GM19328 (cell line): ENCODE data around the gene HYI.
"Not testable (repeated sequence)": the region's sequence is repeated elsewhere in the genome, so short reads cannot be mapped to it uniquely, and the experiment has no call there.

Experiments
- ATAC-seq: cut with Tn5 transposase; IDR thresholded peaks from one replicate; pipeline ENCODE4 v1.9.1; 2021; ENCODE audit warnings: mild to moderate bottlenecking, moderate library complexity; ENCODE audit not compliant: unreplicated experiment

The HYI gene

DNA sequence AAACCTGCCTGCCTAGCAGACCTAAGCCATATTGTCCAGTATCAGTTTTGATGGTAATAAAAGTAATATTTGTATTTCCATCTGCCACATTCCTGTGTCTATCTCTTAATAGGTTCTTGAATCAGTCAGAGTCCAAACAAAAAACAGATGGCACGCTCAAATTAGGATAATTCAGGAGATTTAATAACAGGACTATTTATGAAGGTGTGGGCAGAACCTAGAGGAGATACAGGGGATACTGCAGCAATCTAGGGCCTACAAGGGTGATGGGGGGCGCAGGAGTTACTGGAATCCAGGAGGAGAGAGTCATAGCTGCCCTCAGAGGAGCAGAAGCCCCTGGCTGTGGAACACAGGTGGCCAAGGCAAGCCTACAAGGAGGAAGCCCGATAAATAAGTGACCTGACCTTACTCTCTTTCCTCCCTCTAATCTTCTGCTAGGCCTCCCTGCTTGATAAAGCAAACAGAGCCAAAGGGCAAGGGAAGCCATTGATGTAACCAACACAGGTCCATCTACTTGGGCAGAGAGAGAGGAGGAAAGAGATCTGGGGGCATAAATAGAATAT lies 11.9 kb upstream of the HYI start:
- no peak for ATAC-seq

DNA sequence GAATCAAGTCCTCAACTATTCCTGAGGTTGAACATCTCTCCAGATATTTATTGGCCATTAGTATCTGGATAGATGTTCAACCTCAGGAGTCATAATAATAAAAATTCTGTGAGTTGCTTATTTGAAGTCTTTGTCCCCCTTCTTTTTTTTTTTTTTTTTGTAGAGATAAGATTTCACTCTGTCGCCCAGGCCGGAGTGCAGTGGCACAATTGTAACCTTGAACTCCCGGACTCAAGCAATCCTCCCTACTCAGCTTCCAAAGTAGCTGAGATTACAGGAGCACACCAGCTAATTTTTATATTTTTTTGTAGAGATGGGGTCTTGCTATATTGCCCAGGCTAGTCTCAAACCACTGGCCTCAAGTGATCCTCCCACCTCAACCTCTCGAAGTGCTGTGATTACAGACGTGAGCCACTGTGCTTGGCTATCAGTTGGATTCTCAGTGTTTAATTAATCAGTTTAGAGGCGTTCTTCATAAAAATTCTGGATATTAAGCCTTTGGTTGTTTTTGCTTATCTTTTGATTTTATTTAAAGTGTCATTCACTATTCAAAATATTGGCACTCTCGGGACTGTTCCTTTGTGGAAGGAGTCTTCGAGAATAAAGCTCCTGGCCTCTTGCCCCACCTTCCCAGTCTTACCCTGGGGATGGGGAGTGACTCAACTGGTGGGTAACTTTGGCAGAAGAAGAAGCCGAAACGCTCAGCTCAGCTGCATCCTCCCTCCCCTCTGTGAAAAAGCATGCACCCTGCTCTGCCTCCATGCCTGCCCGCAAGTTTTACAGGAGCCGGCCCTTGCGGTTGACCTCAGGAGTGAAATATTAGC lies 11.2 kb upstream of the HYI start:
- no peak for ATAC-seq

DNA sequence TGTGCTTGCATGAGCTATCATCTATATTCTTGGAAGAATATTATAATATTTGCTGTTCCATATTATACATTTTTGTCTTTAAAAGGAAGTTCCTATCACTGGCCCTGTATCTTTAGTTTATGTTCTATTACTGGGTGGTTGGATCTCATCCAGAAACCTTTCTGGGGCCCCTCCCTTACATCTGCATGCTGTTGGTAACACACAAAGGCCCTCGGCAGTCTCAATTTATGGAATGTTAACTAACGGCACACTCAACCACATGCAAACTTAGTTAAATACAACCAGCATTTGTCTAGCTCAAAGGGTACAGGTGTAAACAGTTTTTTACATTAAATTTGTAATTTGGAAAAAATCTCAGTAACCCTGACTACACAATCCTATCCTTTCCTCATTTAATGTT lies 9.7 kb upstream of the HYI start:
- ATAC-seq = no peak

DNA sequence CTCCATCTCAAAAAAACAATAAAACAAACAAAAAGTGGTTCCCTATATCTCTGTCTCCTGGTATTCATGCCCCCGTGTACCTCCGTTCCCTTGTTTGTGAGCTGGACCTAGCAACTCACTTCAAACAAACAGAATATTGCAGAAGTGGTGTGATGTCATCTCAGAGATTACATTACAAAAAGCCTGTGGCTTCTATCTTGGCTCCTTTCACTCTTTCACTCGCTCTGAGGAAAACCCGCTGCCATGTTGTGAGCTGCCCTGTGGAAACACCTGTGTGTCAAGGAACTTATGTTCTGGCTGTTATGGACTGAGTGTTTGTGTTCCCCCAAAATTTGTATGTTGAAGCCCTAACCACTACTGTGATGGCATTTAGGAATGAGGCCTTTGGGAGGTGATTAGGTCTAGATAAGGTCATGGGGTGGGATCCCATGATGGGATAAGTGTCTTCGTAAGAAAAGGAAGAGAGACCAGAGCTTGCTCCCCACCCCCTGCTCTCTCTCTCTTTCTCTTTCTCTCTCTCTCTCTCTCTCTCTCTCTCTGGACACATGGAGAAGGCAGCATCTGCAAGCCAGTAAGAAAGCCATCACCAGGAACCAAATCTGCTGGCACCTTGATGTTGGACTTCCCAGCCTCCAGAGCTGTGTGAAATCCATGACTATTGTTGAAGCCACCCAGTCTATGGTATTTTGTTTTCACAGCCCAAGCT lies 7.4 kb upstream of the HYI start:
- ATAC-seq = no peak

DNA sequence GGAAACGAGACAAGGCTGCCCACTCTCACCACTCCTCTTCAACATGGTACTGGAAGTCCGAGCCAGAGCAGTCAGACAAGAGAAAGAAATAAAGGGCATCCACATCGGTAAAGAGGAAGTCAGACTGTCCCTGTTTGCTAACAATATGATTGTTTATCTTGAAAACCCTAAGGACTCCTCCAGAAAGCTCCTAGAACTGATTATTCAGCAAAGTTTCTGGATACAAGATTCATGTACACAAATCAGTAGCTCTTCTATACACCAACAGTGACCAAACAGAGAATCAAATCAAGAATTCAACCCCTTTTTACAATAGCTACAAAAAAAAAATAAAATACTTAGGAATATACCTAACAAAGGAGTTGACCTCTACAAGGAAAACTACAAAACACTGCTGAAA lies 4.6 kb upstream of the HYI start:
- not testable (repeated sequence) for ATAC-seq

DNA sequence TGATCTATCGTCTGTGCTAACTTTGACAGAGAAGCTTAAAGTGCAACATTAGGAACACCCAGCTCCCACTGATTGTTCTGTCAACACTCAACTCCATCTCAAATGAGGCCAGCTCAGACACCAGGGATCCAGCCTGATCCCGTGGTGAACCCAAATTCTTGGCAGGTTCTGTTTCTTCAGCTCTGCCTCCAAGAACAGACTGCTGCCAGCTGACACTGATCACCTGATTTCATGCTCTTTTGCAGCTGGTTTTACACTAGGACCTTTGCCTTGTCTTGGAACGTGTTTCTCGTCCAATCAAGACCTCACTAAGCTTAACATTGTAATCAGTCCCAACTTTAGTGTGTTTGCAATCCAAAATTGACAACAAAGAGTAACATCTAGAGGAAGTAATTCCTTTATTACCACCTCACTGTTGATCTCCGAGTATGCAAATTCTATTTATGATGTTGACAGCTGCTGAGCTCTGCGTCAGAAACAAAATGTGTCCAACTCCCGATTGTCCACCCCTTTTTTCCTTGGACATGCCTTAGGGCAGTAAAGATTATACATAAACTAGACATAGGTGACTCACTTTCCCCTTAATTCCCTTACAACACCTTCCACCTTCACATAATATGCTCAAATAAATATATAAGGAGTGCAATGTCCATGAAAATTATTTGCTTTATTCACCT lies 1.6 kb upstream of the HYI start:
- ATAC-seq = no peak

DNA sequence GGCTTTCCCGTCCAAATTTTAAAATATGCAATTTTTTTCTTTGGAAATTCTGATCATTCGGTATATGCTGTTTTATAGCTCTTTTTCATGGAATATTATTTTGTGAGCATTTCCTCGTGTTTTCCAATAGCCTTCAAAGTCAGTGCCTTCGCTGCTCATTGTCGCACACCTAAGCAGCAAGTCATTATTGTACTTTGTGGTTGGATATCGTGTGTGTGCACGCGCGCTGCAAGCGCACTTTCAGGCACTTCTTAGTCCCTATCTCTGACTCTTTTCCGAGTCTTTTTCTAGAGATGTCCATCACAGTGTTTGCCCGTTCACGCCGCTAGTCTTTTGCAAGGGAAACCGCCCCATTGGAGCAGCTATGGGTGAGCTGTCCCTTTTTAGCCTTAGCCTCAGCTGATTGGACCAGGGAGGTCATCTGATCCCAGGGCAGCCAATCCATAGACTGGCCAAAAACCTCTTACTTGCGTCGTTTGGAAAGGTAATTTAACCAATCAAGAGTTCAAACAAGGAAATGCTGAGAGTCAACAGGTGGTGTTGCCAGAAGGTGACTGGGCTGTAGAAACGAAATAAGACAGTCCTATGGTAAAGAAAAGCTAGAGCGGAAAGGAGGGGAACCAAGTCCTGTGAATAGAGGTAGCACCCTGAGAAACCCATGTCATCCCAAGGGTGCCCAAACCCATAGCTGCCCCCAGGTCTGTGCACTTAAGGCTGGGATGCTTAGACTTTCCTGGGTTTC lies 710 bp upstream of the HYI start:
- ATAC-seq = peak; percentile 59

DNA sequence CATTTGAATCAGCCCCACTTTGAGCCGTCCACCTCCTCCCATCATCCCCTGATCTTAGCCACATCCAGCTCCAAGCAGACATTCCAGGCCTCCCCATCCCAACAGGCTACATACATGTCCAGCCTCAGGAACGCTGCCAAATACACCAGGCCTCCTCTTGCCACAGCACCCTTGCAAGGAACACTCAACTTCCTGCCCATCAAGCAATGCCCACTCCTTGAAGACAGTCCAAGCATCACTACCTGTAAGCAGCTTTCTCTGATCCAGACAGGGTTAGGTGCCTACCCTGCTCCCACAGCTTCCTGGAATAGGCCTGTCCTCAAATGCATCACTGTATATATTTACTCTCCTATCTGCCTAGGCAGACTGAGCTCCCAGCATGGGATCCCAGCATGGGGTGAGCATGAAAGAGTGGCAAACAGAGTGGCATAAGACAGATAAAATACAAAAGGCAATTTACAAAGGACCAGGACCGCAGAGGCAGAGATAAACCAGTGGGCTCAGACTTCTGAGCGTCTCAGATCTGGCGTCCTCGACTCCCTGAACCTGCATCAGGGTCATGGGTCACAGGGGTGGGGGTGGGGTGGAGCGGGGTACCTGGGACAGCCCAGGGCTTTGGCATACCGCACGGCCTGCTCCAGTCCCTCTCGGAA lies 816 bp downstream of the HYI start:
- ATAC-seq = no peak

DNA sequence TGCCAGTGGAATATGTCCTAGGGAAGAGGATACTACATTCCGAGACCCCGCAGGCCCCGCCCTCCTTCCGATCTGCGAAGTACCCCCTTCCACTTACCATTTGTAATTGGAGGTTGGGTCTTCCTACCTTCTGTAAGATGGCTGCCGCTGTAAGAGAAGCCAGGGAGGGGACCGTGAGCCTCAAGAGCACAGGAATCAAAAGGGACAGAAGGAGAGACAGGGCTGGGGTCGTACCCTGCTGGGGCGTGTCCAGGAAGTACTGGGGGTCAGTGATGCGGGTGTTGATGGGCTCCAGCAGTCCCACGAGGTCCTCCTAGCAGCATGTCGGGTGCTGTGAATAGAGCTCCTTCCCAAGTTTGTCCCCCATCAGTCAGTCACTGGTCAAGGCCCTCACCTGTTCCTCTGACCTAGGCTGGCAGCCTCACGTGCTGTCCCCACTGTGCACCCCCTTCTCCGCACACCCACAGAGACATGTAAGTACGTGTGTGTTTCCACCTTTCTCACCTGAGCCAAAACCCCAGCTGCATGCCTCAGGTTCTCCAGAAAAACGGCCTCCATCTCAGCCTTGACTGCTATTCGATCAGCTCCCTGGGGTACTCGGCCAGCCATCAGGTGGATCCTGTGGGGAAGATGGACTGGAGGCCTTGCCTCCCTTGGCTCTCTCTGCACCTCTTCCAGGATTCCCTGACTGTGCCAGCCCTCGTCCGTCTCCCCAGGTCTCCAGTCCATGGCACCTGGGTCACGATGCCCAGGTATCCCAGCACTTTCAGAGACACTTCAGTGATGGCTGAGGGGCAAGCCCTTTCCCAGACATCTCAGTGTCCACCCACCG lies 1.8 kb downstream of the HYI start:
- ATAC-seq = no peak

DNA sequence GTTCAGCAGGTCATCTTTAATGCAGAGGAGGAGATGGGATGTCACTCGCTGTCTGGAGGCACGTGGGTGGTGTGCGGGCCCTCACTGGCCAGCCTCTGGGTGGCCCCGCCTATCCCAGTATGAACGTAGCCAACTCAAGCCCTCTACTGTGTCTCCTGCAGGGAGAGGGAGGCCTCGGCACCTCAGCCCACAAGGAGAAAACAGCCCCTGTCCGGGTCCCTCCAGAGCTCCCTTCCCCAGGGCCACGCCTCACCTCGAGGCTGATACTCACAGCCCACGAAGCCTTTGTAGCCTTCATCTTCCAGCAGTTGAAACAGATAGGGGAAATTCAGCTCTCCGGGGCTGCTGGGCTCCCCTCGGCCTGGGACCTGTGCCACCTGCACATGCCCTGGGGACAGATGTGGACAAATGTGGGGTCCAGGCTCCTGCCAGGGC lies 2.6 kb downstream of the HYI start:
- no peak for ATAC-seq

DNA sequence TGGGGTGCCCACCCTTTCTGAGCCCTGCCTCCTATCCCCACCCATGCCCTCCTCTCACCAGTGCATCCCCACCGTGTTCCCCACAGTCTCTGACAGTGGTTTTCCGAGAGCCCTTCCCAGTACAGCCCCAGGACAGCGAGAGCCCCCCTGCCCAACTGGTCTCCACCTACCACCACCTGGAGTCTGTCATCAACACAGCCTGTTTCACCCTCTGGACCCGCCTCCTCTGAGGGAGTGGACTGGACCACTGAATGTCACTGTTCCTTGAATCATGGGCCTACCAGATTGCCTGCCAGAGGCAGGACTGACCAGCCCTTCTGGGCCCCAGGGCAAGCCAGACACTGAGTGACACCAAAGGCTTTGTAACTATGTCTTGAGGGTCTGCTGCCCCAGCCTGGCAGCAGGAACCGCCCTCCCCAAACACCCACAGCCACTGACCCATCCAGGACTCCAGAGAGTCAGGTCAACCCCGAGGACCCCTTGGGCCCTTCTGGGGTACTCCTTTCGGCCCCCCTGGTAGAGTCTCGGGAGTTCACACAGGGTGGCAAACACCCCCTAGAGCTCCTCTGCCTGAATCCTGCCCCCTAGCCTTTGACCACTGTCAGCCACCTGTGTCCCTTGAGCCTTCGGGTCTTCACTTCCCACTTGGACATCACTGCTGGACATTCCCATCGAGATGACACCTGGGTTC lies 3.3 kb downstream of the HYI start:
- no peak for ATAC-seq

DNA sequence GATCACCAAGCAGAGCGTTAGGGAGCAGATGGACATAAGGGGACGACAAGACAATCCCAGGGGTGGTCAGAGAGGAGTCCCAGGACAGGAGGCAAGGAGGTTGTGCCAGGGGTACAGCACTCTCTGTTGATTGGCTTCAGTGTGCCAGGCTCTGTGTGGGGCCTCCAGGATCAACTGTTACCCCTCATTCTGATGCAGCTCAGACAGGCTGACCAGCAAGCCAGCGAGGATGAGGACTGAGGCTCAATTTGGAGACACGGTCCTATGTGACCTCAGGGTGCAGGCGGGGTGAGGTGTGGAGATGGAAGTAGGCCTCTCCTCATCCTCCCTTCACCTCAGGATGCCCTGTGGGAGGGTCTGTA lies 4.0 kb downstream of the HYI start:
- ATAC-seq = no peak

DNA sequence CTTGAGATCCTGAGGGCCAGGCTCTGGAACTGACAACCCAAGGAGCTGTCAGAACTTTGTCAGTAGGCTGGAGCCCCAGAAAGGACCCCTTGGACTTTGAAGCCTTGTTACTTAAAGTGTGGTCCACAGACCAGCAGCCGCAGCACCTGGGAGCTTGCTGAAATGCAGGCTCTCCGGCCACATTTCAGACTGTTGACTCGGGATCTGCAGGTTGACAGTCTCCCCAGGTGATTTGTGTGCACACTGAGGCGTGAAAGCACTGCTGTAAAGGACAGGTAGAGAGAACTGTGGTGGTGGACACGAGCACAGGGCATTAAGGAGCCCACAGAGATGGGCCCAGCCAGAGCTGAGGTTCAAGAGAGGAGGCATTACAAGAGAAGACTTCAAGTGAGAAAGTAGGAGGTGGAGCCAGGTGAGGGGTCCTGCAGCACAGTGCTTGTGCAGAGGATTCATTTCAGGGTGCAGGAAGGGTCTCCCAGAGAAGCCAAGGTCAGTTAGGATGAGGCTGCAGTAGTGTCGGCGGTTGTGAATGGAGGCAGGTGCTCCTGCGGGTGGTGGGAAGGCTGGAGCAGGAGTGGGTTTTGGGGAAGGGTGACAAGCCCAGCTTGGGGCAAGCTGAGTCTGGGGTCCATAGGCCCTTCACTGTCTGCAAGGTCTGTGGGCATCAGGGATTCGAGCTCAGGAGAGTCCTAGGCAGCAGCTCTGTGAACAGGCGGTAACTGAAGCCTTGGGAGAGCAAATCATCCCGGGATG lies 4.6 kb downstream of the HYI start:
- ATAC-seq = no peak

DNA sequence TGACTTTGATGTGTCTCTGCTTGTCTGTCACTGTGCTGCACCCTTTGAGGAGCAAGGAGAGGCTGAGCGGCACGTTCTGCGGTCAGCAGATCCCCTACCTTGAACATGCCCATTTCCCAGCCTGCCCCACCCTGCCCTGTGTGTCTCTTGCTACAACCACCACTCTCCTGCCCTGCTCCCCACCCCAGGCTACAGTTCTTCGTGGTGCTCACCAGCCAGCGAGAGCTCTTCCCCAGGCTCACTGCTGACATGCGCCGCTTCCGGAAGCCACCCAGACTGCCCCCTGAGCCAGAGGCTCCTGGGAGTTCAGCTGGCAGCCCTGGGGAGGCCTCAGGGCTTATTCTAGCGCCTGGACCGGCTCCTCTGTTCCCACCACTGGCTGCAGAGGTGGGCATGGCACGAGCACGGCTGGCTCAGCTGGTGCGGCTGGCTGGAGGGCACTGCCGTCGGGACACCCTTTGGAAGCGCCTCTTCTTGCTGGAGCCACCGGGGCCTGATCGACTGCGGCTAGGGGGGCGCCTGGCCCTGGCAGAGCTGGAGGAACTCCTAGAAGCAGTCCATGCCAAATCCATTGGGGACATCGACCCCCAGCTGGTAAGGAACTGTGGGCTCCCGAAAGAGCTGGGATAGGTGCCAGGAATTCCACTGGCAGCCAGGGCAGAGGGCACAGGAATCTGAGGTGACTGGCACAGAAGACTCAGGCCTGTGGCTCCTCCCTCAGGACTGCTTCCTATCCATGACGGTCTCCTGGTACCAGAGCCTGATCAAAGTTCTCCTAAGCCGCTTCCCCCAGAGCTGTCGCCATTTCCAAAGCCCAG lies 5.6 kb downstream of the HYI start:
- no peak for ATAC-seq

DNA sequence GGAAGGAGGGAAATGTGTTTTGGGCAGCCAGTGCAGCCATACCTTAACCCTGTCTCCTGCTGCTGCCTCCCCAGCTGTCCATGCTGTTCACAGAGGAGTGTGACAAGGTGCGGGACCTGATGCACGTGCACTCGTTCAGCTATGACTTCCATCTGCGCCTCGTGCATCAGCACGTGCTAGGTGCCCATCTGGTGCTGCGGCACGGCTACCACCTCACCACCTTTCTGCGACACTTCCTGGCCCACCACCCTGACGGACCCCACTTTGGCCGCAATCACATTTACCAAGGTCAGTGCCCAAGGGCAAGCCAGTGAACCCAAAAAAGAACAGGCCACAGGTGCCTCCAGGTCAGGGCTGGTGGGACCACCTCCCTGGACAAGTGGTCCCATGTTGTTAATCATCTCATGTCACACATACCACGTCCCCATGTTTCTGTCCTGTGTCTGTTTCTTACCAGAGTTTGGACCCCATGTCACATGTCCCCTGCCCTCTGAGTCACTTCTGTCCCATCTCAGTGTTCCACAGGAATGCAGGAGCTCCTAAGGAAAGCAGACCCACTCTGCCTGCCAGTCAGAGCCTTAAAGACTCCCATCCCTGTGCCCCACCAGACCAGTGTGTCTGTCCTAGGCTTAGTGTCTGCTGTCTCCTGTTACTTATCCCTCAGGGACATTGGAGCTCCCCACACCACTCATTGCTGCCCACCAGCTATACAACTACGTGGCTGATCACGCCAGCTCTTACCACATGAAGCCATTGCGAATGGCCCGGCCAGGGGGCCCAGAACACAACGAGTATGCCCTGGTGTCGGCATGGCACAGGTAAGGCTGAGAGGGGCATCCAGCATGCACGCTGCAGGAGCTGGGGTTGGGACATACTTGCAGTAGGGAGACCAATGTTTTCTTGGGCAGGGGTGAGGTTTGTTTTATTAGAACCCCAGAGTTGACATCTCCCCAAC lies 6.6 kb downstream of the HYI start:
- ATAC-seq = no peak

DNA sequence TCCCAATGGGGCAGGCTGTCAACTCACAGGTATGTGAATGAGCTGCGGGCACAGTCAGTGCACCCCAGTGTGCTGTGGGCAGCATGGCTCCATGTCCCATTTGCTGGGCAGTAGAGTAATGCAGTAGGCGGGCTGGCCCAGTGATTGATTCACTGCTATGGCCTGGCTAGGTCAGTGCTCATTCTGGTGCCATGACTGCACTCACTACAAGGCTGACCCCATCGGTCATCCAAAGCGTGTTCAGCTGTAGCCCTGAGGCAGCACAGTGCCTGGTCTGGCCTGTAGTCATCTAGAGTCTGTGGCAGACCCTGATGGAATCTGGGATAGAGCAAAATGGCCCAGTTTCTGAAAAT lies 7.4 kb downstream of the HYI start:
- no peak for ATAC-seq
